HG02798 (cell line): Measurements from ENCODE around the gene CIAPIN1.

Source experiments
- ATAC-seq: cut with Tn5 transposase; IDR thresholded peaks from one replicate; pipeline ENCODE4 v1.9.1; 2021; ENCODE audit warnings: mild to moderate bottlenecking; ENCODE audit not compliant: unreplicated experiment, poor library complexity

The CIAPIN1 gene

DNA sequence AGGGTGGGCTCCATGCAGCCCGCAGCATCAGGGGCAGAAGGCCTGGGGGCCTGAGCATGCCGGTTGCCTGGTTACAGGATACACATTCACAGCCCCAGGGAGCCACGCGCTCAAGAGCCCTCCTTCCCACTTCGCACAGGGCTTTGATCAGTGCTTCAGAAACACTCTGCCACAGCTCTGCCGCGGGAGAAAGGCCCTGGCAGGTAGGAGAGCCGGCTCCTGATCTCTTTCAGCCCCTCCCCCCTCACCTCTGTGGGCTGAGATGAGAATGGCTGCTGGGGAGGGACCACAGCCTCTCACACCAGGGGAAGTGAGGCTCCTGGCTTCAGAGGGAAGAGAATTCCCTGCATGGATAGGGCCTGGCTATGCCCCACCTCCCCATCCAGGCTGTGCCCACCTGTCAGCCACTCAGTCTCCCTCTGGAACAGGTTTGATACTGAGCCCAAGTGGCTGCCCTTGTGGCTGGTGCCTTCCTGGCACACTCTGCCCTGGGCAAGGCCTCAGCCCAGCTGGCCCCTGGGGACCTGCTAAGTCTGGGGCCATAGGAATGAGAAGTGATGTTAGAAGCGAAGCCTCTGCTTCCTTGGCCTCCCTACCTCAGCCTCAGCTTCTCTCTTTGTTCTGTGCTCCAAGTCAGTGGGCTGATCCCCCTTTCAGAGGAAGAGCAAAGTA is 30.5 kb upstream of the CIAPIN1 start:
- ATAC-seq, result no peak

GRCh38 chr16:57476546-57477410 is 29.6 kb upstream of the CIAPIN1 start:
- no peak for ATAC-seq

DNA sequence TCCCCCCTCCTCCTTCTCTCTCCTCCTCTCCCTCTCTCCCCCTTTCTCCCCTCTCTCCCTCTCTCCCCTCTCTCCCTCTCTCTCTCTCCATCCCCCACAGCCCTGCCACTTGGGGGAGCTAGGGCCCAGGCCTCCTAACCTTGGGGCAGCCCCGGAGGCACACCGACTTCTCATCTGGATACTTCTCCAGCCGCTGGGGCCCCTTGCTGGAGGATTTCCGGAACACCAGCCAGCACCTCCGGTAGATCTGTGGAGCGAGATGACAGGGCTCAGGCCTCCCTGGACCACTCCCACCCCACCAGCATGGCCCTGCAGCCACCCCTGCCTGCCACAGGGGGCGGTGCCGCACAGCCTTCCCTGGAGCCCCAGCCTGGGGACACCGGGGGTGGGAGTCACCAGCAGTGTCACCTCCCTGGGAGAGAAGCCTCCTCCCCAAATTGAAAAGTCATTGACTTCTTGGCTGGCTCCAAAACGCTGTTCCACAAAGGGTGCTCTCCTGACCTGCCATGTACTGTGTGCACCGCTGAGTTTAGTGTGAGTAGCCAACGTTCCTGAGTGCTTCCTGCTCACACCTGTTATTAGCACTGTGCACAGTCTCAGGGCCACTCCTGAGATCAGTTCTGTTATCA is 28.6 kb upstream of the CIAPIN1 start:
- peak; percentile 84 for ATAC-seq

DNA sequence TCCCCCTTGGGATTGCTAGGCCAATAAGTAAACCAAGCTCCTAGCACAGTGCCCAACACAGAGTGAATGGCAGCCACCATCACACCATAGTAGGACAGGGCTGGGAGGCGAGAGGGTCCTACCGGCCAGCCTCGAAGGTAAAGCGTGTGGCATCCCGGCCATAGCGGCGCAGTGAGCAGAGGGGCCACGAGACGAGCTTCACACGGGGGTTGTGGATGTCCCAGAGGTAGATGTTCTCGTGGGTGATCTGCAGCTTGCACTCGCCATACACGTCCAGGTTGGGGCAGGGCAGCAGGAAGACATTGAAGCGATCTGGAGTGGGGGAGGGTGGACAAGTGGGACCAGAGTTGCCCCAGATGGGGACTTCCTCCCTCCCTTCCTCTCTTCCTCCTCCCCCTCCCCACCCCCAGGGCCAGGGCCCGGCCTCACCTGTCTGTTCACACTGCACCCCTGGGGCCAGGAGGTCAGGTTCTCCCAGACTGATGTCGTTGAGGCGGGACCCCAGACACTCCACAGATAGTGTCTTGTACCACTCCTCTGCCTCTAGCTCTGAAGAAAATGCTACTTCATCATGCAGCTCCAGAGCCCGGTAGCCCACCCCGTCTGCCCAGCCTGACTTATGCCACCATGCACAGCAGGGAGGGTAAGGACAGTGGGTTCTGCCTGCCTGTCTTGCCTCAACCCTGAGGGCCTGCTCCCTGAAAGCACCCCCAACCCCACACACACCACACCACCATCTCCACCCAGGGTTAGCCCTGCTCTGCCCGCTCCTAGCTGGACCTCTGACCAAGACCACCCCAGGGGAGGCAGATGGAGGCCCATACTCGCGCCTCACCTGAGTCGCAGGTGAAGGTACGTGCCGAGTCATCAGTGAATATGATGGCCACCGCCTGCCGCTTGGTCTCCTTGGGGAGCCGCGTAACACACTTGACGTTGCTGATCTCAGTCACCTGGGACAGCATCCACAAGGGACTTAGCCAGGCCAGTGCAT is 27.8 kb upstream of the CIAPIN1 start:
- no peak for ATAC-seq

DNA sequence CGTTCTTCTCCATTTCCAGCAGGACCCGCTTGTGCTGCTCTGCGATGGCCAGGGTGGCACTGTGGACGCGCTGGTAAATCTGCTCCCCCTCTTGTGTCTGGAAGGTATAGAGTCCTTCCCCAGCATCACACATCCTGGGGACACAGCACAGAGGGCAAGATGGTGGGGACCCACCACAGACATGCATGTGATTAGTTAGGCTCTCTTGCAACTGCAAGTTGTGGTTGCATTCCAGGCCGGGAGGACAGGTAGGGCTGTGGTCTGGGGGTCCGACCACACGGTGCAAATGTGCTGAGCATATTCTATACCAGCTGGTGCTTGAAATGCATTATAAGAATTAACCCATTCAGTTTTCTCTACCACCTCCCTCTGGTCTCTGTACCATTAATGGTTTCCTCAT is 26.7 kb upstream of the CIAPIN1 start:
- ATAC-seq, result no peak

- ATAC-seq, result no peak
These were observed 26.1 kb upstream of the CIAPIN1 start for GRCh38 chr16:57473176-57473840.

GRCh38 chr16:57472665-57473060 is 25.5 kb upstream of the CIAPIN1 start:
- no peak for ATAC-seq

GRCh38 chr16:57471852-57472664 is 24.9 kb upstream of the CIAPIN1 start:
- ATAC-seq, result no peak

GRCh38 chr16:57471209-57471608 is 24.0 kb upstream of the CIAPIN1 start:
- ATAC-seq, result no peak

GRCh38 chr16:57470711-57471110 is 23.5 kb upstream of the CIAPIN1 start:
- no peak for ATAC-seq

GRCh38 chr16:57469917-57470470 is 22.8 kb upstream of the CIAPIN1 start:
- ATAC-seq, result no peak

- no peak for ATAC-seq
These were observed 21.9 kb upstream of the CIAPIN1 start for GRCh38 chr16:57469046-57469445.

- no peak for ATAC-seq
These were observed 21.2 kb upstream of the CIAPIN1 start for GRCh38 chr16:57468346-57468745.

GRCh38 chr16:57464523-57464922 is 17.3 kb upstream of the CIAPIN1 start:
- no peak for ATAC-seq

- ATAC-seq, result no peak
These were observed 15.8 kb upstream of the CIAPIN1 start for GRCh38 chr16:57462978-57463362.

GRCh38 chr16:57462209-57462977 is 15.2 kb upstream of the CIAPIN1 start, which contains the start of gene POLR2C:
TSS of gene POLR2C (plus strand) at chr16:57462679. CDS start at chr16:57462725, 46 bp downstream.
- ATAC-seq, result peak; percentile 97

DNA sequence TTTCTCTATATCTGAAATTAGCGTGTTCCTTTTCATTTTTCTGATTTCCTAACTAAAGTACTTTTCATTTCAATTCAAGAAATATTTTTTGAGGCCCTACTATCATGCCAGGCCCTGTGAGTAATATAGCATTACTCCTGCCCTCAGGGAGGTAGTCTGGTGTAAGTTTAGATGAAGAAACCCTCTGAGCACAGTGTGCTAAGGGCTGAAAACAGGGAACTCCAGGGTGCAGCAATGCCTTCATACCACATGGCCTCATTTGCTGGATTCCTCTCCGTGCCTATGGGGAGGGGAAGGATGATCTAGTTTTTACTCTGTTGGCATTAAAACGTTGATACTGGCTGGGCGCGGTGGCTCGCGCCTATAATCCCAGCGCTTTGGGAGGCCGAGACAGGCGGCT is 4.8 kb upstream of the CIAPIN1 start:
- no peak for ATAC-seq
